Hematopoietic multipotent progenitor cell treated with erythropoietin and hydrocortisone succinate and interleukin-3 and kit ligand, for 15 days (in vitro differentiated cells): ENCODE measurements around the gene DMRT1.
A peak's percentile ranks its signal among the peaks of the same experiment; 100 is the strongest.
"Not testable (repeated sequence)": the region's sequence is repeated elsewhere in the genome, so short reads cannot be mapped to it uniquely, and the experiment has no call there.

ENCODE experiments used
- DNase-seq: peaks from one replicate; pipeline ENCODE4 v3.0.0-alpha.2; 2015; ENCODE audit warnings: low spot score

Gene DMRT1

DNA sequence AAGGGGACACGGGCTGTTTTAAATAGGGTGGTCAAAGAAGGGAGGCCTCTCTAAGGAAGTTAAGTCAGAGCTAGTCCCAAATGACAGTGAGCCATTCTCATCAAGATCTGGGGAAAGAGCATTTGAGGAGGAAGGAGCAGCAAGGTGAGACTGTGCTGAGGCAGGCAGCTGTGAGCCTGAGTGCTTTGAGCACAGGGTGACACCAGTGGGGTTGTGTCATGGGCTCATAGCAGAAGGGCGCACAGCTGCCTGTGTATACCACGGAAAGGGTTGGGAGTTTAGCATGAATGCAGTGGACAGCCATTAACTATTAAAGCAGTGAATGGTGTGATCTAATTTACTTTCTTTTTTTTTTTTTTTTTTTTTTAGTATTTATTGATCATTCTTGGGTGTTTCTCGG, 19.2 kb downstream of the DMRT1 start:
- DNase-seq, result no peak

DNA sequence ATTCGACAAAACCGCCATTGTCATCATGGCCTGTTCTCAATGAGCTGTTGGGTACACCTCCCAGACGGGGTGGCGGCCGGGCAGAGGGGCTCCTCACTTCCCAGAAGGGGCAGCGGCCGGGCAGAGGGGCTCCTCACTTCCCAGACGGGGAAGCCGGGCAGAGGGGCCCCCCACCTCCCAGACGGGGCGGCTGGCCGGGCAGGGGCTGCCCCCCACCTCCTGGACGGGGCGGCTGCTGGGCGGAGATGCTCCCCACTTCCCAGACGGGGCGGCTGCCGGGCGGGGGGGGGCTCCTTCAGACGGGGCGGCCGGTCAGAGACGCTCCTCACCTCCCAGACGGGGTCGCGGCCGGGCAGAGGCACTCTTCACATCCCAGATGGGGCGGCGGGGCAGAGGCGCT, 20.0 kb downstream of the DMRT1 start:
- DNase-seq, result not testable (repeated sequence)

DNA sequence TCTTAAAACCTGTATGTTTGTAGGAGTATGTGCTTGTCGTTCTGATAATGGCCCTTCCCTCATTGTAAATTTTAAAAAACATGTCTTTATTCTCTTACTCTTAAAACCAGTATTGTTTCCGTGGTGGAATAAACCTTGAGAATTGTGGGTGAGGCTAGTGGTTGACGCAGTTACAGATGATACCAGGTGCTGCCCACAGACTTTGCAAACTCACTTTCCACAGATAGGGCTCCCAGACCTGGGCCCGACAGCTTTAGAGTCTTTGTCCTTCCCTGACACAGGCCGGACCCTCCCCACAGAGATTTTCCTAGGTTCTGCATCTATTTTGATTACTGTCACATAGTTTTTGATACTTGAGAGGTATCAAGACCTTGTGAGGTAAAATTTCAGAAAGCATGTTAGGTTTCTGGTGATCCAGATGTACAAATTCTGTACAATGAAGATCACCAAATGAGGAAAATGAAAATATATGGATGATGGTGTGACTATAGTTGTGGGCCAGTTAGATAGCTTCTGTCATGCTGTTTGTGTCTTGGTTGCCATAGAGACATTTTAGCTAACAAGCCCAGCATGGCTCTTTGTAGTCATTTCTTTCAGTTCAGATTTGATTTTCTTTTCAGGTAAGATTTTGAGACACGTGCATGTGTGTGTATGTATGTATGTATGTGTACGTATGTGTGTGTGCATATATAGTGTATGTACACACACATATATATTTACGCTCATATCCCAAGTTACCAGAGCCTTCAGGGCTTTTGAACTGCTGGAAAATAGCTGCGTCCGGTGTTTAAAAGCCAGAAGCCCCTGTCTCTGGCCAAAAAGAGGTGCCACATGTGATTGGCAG, 33.8 kb downstream of the DMRT1 start:
- DNase-seq, result no peak

DNA sequence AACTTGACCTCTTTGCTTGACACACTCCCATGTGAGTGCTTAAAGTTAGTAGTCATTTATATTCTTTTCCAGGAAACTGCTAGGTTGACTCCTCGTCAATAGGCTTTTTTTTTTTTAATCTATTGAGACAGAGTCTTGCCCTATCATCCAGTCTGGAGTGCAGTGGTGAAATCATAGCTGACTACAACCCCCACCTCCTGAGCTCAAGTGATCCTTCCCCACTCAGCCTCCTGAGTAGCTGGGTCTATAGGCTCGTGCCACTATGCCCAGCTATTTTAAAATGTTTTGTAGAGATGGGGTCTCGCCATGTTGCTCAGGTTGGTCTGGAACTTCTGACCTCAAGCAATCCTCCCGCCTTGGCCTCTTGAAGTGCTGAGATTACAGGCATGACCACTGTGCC, 34.9 kb downstream of the DMRT1 start:
- no peak for DNase-seq

DNA sequence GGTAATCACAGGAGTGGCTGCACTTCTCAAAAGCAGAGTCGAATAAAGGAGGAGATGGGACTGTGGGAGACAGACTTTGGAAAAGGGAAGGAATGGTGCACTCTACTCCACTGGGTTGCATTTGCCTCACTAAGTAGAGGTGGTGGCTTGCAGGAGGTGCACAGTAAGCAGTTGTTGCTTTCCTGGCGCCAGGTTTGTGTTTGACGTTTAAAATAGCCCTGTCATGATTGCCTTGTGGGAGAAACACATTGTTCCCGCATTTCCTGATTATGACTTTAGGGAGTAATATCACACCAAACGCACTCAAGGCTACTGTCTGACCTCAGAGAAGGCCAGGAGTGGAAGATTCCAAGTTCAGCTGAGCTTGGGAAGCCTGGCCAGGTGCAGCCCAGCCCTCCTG, 36.7 kb downstream of the DMRT1 start:
- DNase-seq, result no peak

DNA sequence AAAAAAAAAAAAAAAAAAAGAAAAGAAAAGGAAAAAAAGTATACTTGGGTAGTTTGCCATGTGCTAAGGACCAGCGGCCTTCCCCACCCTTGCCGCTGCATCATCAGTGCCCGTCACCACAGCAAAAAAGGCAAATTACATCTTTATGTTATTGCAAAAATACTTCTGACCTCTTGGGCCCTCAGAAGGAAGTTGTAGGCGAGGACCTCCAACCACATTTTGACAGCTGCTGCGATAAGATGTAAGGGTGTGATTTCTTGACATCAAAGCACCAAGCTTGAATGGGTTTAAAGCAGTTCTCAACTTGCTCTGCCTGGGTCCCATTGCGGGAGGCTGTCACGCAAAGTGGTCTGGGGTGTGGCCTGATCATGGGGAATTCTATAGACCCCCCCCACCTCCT, 39.2 kb downstream of the DMRT1 start:
- DNase-seq, result no peak

DNA sequence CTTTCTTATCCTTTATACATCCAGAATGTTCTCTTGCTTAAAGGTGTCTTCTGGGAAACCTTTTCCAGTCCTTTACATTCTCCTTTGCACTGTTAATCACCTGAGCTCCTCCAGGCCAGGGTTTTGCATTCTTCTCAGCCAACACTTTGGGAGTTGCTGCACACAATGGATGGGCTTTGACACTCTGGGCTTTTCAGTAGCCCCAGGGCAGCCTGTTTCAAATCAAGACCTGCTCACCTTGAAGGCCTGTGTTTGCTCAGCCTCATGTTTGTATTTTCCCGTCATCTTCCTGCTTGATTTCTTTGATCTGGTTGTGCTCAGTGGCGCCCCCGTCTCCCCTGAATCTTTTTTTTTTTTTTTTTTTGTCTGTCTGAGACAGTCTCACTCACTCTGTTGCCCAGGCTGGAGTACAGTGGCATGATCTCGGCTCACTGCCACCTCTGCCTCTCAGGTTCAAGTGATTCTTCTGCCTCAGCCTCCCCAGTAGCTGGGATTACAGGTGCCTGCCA, 41.0 kb downstream of the DMRT1 start:
- no peak for DNase-seq

DNA sequence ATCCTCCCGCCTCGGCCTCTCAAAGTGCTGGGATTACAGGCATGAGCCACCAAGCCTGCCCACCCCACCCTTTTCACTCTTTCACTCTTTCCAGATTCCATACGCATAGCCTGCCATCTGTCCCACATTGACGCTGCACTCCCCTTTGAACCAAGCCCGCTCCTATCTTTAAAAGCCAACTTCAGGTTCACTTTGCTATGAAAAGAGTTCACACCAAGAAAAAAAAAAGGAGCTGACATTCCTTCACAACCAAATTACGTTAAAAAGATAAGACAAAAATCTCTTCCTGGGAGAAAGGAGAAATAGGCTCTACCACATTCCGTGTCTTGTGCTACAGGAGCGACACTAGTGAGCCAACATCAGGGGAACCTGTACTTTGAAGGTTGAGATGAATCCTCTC, 41.5 kb downstream of the DMRT1 start:
- no peak for DNase-seq

DNA sequence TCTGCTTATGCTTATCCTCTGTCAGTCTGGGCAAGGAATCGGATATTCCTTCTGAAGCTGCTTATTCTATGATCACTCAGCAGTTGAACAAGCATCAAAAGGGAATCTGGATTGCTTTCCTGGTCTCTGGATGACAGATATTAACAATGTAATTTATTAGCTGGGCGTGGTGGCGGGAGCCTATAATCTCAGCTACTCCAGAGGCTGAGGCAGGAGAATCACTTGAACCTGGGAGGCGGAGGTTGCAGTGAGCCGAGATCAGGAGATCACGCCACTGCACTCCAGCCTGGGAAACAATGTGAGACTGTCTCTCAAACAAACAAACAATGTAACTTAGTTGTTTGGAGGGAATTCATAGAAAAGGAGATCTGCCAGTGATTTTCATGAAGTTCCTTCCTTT, 45.4 kb downstream of the DMRT1 start:
- no peak for DNase-seq

DNA sequence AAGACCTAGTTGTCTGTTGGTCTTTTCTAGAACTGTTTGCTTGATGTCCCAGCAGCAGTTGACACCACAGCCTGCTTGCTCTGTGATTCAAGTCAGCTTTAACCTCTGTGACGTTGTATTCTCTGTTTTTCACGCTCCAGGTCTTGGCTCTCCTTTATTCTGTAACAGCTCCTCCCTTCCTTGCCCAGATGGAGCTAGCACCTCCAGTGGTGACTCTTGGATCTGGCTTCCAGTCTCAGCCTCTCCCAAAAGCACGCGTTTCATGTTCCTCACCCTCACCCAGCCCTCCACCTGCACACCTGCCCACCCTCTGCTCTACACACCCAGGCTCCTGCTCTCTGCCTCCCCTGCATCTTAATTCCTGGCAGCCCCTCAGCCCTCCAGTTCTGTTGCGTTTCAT, 50.6 kb downstream of the DMRT1 start:
- DNase-seq, result no peak

DNA sequence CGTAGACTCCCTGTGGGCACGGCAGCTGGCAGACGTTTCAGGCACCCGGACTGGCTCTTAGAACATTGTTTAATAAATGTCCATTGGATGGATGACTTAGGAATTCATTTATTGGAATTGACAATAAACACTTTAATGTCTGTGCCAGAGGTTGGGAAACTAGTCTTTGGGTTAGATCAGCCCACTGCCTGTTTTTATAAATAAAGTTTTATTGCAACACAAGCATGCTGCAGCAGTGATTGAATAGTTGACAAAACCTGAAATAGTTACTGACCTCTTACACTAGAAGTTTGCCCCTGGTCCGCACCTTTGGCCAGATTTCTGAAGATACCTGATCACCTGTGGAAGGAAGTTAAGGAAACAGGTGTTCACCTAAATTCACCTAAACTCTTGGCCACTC, 51.6 kb downstream of the DMRT1 start:
- no peak for DNase-seq

DNA sequence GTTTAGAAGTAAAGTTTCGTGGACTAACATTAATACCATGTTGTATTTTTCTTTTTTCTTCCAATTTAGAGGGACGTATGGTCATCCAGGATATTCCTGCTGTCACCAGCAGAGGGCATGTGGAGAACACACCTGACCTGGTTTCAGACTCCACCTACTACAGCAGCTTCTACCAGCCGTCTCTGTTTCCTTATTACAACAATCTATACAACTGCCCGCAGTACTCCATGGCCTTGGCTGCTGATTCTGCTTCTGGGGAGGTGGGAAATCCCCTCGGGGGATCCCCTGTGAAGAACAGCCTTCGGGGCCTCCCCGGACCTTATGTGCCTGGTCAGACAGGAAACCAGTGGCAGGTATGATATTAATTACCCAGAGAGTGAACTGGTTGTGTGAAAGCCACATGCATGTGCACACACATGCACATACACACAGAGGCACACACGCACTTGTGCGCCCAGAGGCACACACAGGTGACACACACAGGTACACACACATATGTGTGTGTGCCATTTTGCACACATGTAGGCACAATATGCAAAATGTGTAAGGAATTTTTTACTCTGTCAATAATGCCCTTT, 52.4 kb downstream of the DMRT1 start:
- peak; percentile 18 for DNase-seq

DNA sequence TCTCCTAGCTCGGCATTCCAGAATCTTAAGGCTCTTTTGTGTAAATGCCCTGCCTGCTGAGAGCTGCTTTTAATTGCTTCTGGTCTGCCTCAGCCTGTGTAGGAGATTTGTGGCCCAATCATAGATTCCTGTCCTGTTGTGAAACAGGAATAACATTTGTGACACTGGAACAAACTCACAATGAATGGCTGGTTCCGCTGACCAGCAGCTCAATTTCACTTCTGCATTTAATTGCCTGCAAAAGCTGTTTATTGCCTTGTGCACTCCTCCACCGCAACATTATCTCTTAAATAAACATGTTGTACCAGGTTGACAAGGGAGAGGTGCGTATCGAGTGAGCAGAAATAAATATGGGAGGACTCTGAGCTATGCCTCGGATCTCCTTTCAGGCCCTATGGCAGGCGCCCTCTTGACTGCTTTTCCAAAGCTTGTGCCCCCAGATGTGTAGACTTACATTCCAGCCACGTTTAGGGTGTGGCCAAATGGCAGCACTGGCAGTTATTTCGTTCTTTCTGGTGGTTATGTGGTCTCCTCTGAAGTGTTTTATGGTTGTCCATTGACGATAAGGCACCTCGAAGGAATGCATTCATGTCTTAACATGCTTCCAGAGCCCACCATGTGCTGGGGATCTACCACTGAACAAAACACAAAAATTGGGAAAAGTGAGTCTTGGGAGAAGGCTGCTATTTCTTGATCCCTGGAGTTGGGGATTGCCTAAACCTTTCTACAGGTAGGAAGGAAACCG, 58.1 kb downstream of the DMRT1 start:
- no peak for DNase-seq

DNA sequence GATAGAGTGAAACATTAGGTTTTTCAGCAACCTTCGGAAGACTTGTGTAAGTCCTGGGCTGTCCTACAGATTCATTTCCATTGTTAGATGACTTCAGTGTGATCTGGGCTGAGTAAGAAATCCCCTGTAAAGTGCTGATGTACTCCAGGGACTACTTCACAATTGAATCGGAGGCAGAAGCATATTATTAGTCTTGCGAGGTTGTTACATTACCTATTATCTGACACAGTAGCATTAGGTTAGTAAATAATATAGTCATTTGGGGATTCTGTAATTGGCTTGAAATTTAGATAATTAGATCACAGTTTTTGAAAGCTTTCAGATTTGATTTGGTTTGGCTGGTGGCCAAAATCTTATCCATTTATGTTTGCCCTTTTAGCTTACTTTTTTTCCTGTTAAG, 62.4 kb downstream of the DMRT1 start:
- no peak for DNase-seq

DNA sequence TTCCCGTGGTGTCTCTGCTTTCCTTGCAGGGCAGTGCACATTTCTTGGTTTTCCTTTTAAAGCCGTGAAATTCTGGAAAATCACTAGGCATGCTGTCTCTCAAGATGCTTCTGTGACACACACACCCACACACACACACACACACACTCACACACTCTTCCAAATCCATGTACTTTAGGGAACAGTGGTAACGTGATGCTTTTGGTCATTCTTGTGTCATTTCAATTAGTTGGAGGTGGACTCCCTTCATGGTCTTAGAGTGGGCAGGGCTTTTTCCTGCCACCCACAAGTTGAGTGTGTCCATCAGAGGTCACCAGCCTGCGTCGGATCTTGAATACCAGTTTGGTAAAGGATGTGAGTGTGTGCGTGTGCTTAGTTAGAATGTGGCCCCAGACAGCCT, 64.4 kb downstream of the DMRT1 start:
- DNase-seq, result no peak

DNA sequence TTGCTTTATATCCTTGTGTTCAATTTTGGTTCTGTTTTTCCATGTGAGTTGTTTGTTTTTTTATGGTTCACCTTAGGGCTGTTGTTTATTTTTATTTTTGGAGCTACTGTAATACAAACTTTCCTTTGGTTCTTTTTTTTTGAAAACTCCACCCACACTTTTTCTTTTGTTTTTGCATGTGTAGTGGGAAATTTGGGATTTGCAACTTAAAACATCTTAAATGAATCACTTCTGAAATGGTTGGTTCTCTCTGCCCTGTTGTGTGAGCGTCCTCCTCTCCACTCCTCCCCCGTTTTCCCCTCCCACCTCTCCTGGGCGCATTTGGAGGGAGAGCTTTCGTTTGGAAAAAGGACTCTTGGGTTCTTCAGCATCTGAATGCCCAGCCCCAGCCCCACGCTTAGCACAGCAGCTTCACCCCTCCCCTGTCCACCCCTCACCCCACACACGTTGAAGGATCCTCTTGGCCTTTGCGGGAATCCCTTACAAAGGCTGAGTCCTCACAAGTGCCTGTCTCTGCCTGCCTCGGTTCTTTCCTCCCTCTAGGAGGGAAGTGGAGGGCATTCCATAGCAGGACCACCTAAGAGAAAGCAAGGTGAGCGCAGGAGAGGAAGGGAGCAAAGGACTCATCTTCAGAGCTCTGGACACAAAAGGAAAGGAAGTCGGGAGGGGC, 67.2 kb downstream of the DMRT1 start:
- no peak for DNase-seq

DNA sequence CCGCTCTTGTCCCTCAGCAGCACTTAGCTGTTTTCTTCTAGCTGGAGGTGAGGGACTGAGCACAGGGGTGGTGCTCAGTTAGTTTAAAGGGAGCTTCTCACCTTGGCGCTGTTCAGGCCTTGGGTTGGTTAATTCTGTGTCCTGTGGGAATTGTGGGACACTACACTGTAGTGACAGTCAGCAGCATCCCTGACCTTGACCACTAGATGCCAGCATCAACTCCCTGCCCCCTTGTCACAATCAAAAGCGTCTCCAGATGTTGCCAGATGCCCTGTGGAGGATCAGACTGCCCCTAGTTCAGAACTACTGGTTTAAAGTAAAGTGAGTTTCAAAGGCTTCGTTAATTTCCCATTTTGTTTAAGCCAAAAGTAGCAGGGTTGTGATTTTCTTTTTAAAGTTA, 69.5 kb downstream of the DMRT1 start:
- no peak for DNase-seq

DNA sequence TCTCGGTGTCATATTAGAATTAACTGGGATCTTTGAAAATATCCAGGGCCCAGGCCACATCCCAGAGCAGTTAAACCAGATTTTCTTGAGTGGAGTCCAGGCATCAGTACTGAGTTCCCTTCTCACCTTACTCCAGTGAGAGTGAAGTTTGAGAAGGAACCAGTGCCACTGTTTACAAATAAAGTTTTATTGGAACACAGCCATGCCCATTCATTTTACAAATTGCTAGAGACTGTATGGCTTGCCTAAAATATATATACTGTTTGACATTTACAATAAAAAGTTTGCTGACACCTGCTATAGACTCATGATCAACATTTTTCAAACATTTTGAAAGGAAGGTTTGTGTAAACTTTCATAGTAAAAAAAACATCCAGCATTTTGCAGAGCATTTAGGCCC, 71.3 kb downstream of the DMRT1 start:
- no peak for DNase-seq

DNA sequence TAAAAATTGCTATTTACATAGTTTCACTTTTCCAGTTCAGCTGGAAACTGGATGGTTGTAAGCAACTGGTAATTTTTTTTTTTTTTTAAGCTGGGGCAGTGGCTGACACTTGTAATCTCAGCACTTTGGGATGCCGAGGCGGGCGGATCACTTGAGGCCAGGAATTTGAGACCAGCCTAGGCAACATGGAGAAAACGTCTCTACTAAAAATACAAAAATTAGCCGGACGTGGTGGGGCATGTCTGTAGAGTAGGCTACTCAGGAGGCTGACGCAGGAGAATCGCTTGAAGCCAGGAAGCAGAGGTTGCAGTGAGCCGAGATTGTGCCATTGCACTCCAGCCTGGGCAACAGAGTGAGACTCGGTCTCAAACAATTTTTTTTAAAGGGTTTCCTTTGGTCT, 72.0 kb downstream of the DMRT1 start:
- DNase-seq, result not testable (repeated sequence)

DNA sequence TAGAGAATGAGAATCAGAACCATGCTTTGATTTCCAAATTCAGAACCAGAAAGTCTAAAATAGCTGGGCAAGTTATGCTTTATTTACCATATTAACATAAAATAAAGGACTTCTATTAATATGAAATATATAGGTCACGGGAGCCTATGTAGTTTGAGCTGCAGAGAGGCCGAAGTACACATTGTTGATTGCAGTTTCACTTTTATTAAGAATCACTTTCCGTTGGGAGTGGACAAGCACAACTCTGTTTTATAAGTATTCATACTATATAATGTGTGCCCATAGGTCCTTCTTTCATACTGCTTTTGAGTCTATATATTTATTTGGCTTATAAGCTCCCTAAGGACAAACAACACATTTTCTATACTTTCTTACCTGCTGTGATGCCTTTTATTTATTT, 76.2 kb downstream of the DMRT1 start:
- no peak for DNase-seq

DNA sequence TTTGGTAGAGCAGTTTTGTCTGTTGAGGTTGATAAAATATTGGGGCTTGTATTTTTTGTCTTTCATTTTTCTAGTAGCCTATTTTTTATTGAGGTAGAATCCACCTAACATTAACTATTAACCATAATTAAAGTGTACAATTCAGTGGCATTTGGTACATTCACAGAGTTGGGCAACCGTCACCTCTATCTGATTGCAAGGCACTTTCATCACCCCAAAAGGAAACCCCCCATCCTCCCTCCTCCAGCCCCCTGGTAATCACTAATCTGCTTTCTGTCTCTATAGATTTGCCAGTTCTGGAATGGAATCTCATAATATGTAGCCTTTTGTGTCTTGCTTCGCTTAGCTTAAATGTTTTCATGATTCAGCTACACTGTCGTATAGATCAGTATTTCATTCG, 79.4 kb downstream of the DMRT1 start:
- no peak for DNase-seq

DNA sequence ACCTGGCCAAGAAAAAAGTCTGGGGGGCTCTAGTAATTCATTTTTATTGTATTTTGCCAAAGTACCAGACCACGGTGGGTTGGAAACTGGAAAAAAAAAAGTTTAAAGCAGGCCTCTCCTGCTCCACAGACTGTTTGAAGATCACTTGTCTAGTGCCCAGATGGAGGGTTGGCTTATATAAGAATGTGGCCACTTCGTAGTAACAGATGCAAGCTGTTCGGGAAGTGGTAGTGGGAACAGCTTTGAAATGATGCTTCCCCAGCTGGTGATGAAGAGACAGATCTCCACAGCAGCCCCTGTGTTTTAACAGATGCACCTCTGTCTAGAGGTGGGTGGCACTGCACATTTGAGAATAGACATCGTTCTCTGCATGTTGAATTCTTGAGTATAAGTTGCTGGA, 80.7 kb downstream of the DMRT1 start:
- no peak for DNase-seq

DNA sequence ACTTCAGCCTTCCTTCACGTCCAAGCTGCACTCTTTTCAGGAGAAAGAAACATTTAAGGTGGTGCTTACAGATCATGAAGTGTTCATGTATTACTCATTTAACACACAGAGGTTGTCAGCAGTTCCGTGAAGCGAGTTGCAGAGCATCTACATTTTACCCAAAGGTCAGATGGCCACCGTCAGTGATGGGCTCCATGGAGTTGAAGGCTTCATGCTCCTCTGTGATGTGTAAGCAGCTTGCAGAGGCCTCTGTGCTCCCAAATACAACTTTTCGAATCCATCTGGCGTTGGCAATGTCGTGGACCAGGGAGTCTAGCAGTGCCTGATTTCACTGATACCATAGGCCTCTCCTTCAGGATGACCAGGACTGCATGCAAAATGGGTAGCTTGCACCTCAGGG, 81.2 kb downstream of the DMRT1 start:
- no peak for DNase-seq
